Body of pancreas (tissue), 4 donors: Measurements from ENCODE around the gene RNF112. TPM values are rescaled to one million over a fixed set of nuclear protein-coding genes. Genes with fewer than 3 reads are reported as not detected.
A peak's percentile ranks its signal among the peaks of the same experiment; 100 is the strongest.

Source experiments
- ATAC-seq: fragments of 150-250 bp; one replicate; pipeline ENCODE4 v1.9.1; 2016
- DNase-seq, 4 donors: peaks; one replicate each; pipeline ENCODE4 v3.0.0-alpha.2; 2019
- H3K27ac ChIP-seq, 4 donors: fragments of 200-600 bp; sonication (generic); 1 replicate in 3 of 4; 2 replicates in 1 of 4; pipeline versions ENCODE4 v1.5.1 to v1.6.1; 2016 to 2019; ENCODE audit warnings: mild to moderate bottlenecking in 1 of 4, mixed read lengths in 1 of 4, moderate library complexity in 1 of 4
- H3K27me3 ChIP-seq, 2 donors: fragments of 200-600 bp; sonication (generic); one replicate each; pipeline ENCODE4 v1.6.0; 2016; ENCODE audit warnings: mild to moderate bottlenecking in 1 of 2
- H3K36me3 ChIP-seq, 2 donors: fragments of 200-600 bp; sonication (generic); replicated peaks in 1 of 2; 2 replicates each; pipeline ENCODE4 v1.5.1; 2016; ENCODE audit warnings: low read depth in 2 of 2; ENCODE audit not compliant: insufficient read depth in 1 of 2
- H3K4me1 ChIP-seq: fragments of 200-600 bp; sonication (generic); one replicate; pipeline ENCODE4 v1.6.0; 2016
- H3K4me3 ChIP-seq, 2 donors: fragments of 200-600 bp; sonication (generic); 1 replicate in 1 of 2; 2 replicates in 1 of 2; pipeline ENCODE4 v1.5.1; 2016 to 2019
- H3K9me3 ChIP-seq, 3 donors: fragments of 200-600 bp; sonication (generic); 1 replicate in 2 of 3; 2 replicates in 1 of 3; pipeline ENCODE4 v1.5.1; 2016
- POLR2A ChIP-seq, 3 donors: fragments of 450-650 bp; IDR thresholded peaks; one replicate each; pipeline ENCODE4 v1.6.1; 2016; ENCODE audit warnings: antibody characterized with exemption in 3 of 3, mild to moderate bottlenecking in 2 of 3
- WGBS, 2 donors: methylation state at CpG; one replicate each; pipeline ENCODE4 v1.1.5; 2017; 5-methylcytosine and 5-hydroxymethylcytosine counted together
- intact Hi-C: fragments of 100-400 bp; cut with DNase I; formaldehyde crosslinking; loops from one replicate; pipeline ENCODE4 v1.15.1; 2023
- total RNA-seq, 2 donors: library from RNA; depleted of rRNA; stranded (reverse); fragments of >200 nt; gene quantifications; one replicate each; pipeline ENCODE4 v1.1.0, GENCODE V29; 2016
- TF ChIP-seq, protein P1 (sequence below), 7 experiments: fragments of 450-650 bp in 4 of 7; fragments of 200-600 bp in 3 of 7; sonication (generic) in 3 of 7; IDR thresholded peaks; one replicate each; pipeline ENCODE4 v1.5.1; 2016 to 2019; ENCODE audit warnings: antibody characterized with exemption in 7 of 7

Gene RNF112
- total RNA-seq, 2 donors from 2014 or later = 0.52 to 5.9 TPM

DNA sequence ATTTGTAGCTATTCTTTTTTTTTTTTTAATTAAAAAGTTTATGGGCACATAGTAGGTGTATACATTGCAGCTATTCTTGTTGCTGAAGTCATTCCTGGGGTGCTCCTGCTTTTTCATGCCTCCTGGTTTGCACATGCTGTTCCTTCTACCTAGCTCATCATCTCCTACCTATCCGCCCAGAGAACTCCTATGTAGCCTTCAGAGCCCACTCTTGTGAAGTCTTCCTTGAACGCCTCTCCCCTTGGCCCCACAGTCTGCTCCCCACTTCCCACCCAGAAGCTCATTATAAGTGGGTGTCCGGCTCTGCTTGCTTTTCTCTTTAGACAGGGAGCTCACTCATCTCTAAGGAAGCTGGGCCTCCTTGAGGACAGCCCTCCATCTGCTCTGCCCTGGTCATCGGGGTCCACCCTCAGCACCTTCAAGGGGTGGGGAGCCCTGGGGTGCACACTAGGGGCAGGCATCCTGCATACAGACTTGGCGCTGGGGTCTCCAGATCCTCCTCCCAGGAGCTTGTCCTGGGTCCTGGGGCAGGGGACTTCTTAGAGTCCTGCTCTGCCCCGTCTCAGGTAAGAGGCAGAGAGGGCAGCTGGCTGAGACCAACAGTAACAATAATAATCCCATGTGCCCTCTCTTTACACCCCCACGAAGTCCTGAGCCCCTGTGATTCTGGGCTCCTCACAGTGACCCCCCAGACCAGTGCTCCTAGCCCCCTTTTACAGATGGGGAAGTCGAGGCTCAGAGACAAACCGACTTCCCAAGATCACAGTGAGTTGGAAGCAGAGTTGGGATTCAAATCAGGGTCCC lies 45.0 kb upstream of the RNF112 start:
- intact Hi-C loops = loop anchor here (5.0 kb wide), 1 partner anchor 81 kb away; no protein-coding TSS in a partner anchor
- Histone ChIP-seq H3K36me3 (no peaks in the 10 kb centered on the region), H3K4me1 (peaks cover 26% of the 10 kb centered on the region), H3K4me3 (no peak overlapping the region), H3K27ac (no peak overlapping the region), H3K9me3 (no peaks in the 10 kb centered on the region), H3K27me3 (no peaks in the 10 kb centered on the region)
- DNase-seq (no peak), ATAC-seq (no peak)
- WGBS, 2 donors = 65 to 87% methylated on average over 6 to 9 of the region's 9 CpGs
- TF ChIP-seq POLR2A (IDR thresholded peaks at IDR 0.05) = no peak
- TF ChIP-seq, protein P1, sequence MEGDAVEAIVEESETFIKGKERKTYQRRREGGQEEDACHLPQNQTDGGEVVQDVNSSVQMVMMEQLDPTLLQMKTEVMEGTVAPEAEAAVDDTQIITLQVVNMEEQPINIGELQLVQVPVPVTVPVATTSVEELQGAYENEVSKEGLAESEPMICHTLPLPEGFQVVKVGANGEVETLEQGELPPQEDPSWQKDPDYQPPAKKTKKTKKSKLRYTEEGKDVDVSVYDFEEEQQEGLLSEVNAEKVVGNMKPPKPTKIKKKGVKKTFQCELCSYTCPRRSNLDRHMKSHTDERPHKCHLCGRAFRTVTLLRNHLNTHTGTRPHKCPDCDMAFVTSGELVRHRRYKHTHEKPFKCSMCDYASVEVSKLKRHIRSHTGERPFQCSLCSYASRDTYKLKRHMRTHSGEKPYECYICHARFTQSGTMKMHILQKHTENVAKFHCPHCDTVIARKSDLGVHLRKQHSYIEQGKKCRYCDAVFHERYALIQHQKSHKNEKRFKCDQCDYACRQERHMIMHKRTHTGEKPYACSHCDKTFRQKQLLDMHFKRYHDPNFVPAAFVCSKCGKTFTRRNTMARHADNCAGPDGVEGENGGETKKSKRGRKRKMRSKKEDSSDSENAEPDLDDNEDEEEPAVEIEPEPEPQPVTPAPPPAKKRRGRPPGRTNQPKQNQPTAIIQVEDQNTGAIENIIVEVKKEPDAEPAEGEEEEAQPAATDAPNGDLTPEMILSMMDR (IDR thresholded peaks at IDR 0.05) = no peak

DNA sequence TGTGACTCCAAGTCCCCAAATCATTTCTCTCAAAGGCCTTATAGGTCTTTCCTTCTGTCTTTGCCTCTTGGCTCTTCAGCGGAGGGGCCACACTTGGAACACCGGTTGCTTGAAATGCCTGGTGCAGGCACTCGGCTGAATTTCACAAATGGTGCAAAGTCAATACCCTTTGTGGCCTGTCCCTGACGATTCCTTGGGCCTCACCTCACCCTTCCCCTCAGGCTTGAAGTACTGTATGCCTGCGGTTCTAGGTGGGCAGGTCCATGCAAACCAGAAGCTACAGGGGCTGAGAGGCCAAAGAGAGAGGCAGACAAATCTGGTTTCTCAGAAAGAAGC lies 44.4 kb upstream of the RNF112 start:
- Histone ChIP-seq H3K36me3 (no peaks in the 10 kb centered on the region), H3K4me1 (peaks cover 20% of the 10 kb centered on the region), H3K4me3 (no peak overlapping the region), H3K27ac (no peak overlapping the region), H3K27me3 (no peaks in the 10 kb centered on the region), H3K9me3 (no peaks in the 10 kb centered on the region)
- intact Hi-C loops = loop anchor here (5.0 kb wide), 1 partner anchor 81 kb away; no protein-coding TSS in a partner anchor
- WGBS, 2 donors = 80 to 81% methylated on average over 5 of the region's 5 CpGs
- no peak for TF ChIP-seq POLR2A (IDR thresholded peaks at IDR 0.05)
- TF ChIP-seq, protein P1 (IDR thresholded peaks at IDR 0.05) = no peak
- no peak for ATAC-seq
- DNase-seq = no peak

DNA sequence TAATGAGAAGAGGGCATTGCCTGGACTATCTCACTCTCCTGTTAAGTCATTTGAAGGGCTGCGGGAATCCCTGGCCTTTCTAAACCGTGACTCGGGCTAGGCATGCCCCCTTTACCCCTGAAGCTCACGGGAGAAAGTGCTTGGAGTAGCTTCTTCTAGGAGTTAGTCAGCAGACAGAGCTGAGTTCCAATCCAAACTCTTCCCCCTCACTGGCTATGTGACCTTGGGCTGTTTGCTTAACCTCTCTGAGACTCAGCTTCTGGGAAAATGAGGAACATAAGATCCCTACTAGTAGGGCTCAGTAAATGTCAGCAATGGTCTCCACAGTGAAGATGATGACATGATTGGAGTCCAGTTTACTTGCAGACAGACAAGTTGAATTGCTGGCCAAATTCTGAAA lies 42.8 kb upstream of the RNF112 start:
- Histone ChIP-seq H3K27ac (no peak overlapping the region), H3K4me1 (peaks cover 12% of the 10 kb centered on the region), H3K9me3 (no peaks in the 10 kb centered on the region), H3K36me3 (no peaks in the 10 kb centered on the region), H3K27me3 (no peaks in the 10 kb centered on the region), H3K4me3 (no peak overlapping the region)
- TF ChIP-seq POLR2A (IDR thresholded peaks at IDR 0.05) = no peak
- TF ChIP-seq, protein P1 (IDR thresholded peaks at IDR 0.05) = no peak
- WGBS, 2 donors = 84% methylated on average over 4 of the region's 4 CpGs
- ATAC-seq (no peak), DNase-seq (no peak)
- intact Hi-C loops = loop anchor here (5.0 kb wide), 1 partner anchor 79 kb away; no protein-coding TSS in a partner anchor

DNA sequence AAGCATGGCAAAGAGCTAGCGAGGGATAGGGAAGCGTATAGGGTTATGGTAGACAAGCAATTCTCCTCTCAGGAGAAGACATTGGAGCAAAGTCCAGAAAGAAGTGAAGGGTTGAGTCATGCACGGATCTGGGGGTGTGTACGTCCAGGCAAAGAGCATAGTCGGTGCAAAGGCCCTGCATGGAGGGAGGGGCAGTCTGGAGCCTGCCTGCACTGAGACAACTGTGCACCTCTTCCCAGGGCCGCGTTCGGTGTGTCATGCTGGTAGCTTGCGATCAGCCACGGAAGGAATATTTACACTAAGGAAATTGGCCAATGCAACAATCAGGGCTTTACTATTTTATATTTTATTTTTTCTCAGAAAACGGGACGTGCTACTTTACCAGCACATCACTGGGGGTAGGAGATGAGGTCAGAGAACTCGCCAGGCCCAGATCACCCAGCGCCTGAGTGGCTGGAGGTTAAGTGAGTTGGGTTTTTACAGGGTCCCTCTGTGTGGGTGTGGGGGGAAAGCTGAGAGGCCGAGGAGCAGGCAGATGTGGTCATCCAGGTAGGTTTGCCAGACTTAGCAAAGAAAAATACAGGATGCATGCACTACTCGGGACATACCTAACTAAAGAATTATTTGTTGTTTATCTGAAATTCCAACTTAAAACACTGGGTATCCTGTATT lies 41.8 kb upstream of the RNF112 start:
- peak in 1 of 4 donors; percentile 6 for DNase-seq
- no peak for ATAC-seq

More for the DNA sequence above, 41.8 kb upstream of the RNF112 start:
- Histone ChIP-seq H3K36me3 (no peaks in the 10 kb centered on the region), H3K9me3 (no peaks in the 10 kb centered on the region), H3K4me1 (peaks cover 10% of the 10 kb centered on the region), H3K27ac (no peak overlapping the region), H3K27me3 (no peaks in the 10 kb centered on the region), H3K4me3 (no peak overlapping the region)
- intact Hi-C loops = loop anchor here (5.0 kb wide), 1 partner anchor 78 kb away; no protein-coding TSS in a partner anchor
- 88 to 90% methylated on average over 16 of the region's 16 CpGs for WGBS, 2 donors
- no peak for TF ChIP-seq POLR2A (IDR thresholded peaks at IDR 0.05)
- TF ChIP-seq, protein P1 (IDR thresholded peaks at IDR 0.05) = no peak
